Epithelial cell of prostate (primary cell): ENCODE data around the gene ACTMAP.
"Not testable (repeated sequence)": the region's sequence is repeated elsewhere in the genome, so short reads cannot be mapped to it uniquely, and the experiment has no call there.

Experiments
- DNase-seq: peaks from one replicate; pipeline ENCODE4 v3.0.0-alpha.2; 2011; ENCODE audit warnings: low read depth, low spot score
- H3K27ac ChIP-seq: fragments of 450-650 bp; 2 replicates; pipeline ENCODE4 v1.5.1; 2017; ENCODE audit warnings: mild to moderate bottlenecking

The ACTMAP gene

GRCh38 chr19:40776932-40777644 is 26.8 kb upstream of the ACTMAP start:
- H3K27ac ChIP-seq: peak overlapping the region; percentile 96
- peak; percentile 53 for DNase-seq

- DNase-seq: no peak
- no peak overlapping the region for H3K27ac ChIP-seq
These were observed 26.1 kb upstream of the ACTMAP start for GRCh38 chr19:40776364-40776763.

- peak overlapping the region; percentile 42 for H3K27ac ChIP-seq
These were observed 25.4 kb upstream of the ACTMAP start for GRCh38 chr19:40775632-40776022.

GRCh38 chr19:40774916-40775631 is 24.8 kb upstream of the ACTMAP start, which contains the start of gene MIA:
Gene MIA (plus strand): TSS chr19:40775521. CDS start chr19:40775543, 22 bp downstream.
- no peak for DNase-seq

More at GRCh38 chr19:40775632-40776022, 25.4 kb upstream of the ACTMAP start:
- DNase-seq: no peak

GRCh38 chr19:40771101-40771862 is 21.0 kb upstream of the ACTMAP start:
- not testable (repeated sequence) for H3K27ac ChIP-seq, DNase-seq

More at GRCh38 chr19:40774916-40775631, 24.8 kb upstream of the ACTMAP start, which contains the start of gene MIA:
- H3K27ac ChIP-seq: peak within 1 kb of the TSS; percentile 42

- no peak for DNase-seq
- no peak overlapping the region for H3K27ac ChIP-seq
These were observed 18.6 kb upstream of the ACTMAP start for GRCh38 chr19:40768869-40769268.

- DNase-seq, H3K27ac ChIP-seq: not testable (repeated sequence)
These were observed 16.1 kb upstream of the ACTMAP start for GRCh38 chr19:40766385-40766784.

- no peak for DNase-seq
- no peak overlapping the region for H3K27ac ChIP-seq
These were observed 13.7 kb upstream of the ACTMAP start for GRCh38 chr19:40763963-40764362.

- H3K27ac ChIP-seq: no peak overlapping the region
These were observed 13.2 kb upstream of the ACTMAP start for GRCh38 chr19:40763526-40763925.

GRCh38 chr19:40762754-40763470 is 12.6 kb upstream of the ACTMAP start:
- H3K27ac ChIP-seq: no peak overlapping the region
- no peak for DNase-seq

More at GRCh38 chr19:40763526-40763925, 13.2 kb upstream of the ACTMAP start:
- no peak for DNase-seq

GRCh38 chr19:40759352-40759751 is 9.1 kb upstream of the ACTMAP start:
- no peak for DNase-seq
- no peak overlapping the region for H3K27ac ChIP-seq

GRCh38 chr19:40758491-40758890 is 8.2 kb upstream of the ACTMAP start:
- DNase-seq: no peak
- H3K27ac ChIP-seq: no peak overlapping the region

- H3K27ac ChIP-seq: peak overlapping the region; percentile 36
- no peak for DNase-seq
These were observed 6.3 kb upstream of the ACTMAP start for GRCh38 chr19:40756502-40757110.

GRCh38 chr19:40755791-40756190 is 5.5 kb upstream of the ACTMAP start:
- no peak for DNase-seq
- peak overlapping the region; percentile 36 for H3K27ac ChIP-seq

GRCh38 chr19:40755248-40755624 is 5.0 kb upstream of the ACTMAP start:
- no peak for DNase-seq
- peak overlapping the region; percentile 35 for H3K27ac ChIP-seq

- DNase-seq: no peak
- peak overlapping the region; percentile 35 for H3K27ac ChIP-seq
These were observed 4.5 kb upstream of the ACTMAP start for GRCh38 chr19:40754611-40755247.

- DNase-seq: no peak
- peak overlapping the region; percentile 89 for H3K27ac ChIP-seq
These were observed 2.0 kb upstream of the ACTMAP start for GRCh38 chr19:40752257-40752781.

- DNase-seq: peak; percentile 89
- peak within 1 kb of the TSS; percentile 89 for H3K27ac ChIP-seq
These were observed 729 bp upstream of the ACTMAP start, which contains the start of gene SNRPA for GRCh38 chr19:40750874-40751537. Gene SNRPA (plus strand): TSS chr19:40751203. CDS start chr19:40751409, 206 bp downstream.
